NCI-H1436 treated with DMSO at 0.1 percent for 48 hours (cell line): ENCODE data around the gene FABP6.
A peak's percentile ranks its signal among the peaks of the same experiment; 100 is the strongest.

Experiments
- DNase-seq: peaks from one replicate; lab custom pipeline; 2025; lab: John Stamatoyannopoulos, UW

The FABP6 gene

DNA sequence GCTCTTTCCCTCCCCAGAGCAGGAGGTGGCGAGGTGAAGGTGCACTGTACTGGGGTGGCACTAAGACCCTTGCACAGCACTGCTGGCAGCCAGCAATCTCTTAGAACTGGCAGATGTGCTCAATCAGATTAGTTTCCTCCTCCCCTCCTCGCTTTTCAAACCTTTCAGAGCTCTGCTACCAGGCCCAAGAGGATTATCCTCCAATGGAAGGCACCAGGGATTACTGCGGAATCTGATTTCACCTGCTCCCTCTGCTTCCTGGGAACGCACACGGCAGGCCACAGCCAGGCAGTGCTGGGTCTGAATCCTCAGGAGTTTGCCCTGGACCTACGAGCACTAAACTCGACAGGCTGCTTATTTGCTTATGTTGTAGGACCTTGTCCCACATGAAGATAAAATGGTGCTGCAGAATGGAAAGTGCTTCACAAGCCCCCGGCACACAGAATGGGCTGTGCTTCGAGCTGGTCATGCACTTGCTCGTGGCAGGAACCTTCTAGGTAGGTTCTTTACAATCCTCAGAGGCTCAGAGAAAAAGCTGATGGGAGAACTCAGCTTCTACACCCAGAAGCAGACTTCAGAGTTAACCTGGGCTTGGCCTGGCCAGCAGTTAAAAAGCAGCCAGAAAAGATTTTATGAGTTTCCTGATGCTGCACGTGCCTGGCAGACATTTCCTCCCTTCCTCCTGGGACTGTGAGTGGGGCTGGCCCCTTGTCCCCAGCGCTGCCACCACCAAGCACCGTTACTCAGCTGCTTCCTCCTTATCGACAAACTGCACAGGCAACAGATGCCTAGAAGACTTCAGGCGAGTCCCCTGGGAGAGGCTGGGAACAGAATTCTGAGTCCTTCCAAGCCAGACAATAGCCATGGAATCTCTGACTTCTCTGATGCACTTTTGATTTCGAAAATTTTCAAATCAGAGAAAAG is 33.1 kb downstream of the FABP6 start:
- DNase-seq: no peak

DNA sequence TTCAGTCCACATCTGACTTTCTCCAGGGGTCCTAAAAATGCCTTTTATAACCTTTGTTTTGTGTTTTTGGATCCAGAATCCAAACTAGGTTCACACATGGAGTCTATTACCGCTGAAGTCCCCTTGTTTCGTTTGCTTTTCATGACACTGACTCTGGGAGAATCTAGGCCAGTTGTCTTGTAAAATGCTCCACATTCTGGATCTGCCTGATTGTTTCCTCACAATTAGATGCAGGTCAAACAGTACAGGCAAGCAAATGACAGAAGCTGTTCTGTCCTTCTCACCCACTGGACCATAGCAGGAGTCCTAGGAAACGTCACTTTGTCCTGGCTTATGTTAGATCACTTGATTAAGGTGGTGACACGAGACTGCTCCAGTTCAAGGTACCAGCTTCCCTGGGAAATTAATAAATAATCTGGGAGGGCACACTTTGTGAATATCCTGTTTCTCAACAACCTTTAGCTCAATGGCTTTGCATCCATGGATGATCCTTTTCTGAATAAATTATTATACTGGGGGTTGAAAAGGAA is 34.1 kb downstream of the FABP6 start:
- DNase-seq: no peak

DNA sequence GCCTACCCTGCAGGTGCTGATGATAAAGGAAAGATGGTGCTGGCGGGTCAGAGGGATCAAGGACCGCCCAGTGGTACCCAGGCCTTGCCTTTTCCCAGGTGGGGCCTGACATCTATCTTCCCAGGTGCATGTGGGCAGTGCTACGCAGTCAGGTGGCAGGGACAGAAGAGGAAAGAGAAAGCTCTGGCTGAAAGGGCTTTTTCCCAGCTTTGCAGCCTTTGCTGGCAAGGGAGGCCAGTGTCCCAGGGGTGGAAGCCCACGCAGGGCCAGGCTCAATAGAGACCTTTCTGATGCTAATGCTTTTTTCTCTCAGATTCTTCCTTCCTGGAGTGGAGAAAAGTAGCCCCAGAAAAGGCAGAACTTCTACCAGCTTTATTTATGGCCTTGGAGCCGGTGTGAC is 36.7 kb downstream of the FABP6 start:
- DNase-seq: no peak

GRCh38 chr5:160266752-160267345 is 37.5 kb downstream of the FABP6 start:
- no peak for DNase-seq

DNA sequence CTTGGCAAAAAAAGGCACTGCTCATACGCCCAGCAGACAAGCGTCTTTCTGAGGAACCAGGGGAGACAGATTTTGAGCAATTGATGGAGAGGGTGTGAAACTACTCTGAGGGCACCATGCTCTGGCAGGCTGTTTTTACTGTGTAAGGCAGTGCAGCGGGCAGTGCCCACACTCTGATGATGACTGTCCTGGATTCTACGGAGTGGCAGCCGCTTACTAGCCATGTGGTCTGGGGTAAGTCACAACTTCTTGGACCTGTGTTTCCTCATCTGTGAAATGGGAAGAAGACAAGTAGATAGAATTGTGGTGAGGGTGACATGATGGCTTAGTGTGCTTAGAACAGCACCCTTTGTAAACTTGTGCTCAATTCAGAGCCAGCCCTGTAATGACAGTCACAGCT is 38.8 kb downstream of the FABP6 start:
- no peak for DNase-seq

GRCh38 chr5:160269017-160269416 is 39.7 kb downstream of the FABP6 start:
- peak; percentile 43 for DNase-seq

- DNase-seq: no peak
These were observed 41.4 kb downstream of the FABP6 start for GRCh38 chr5:160270704-160271103.

DNA sequence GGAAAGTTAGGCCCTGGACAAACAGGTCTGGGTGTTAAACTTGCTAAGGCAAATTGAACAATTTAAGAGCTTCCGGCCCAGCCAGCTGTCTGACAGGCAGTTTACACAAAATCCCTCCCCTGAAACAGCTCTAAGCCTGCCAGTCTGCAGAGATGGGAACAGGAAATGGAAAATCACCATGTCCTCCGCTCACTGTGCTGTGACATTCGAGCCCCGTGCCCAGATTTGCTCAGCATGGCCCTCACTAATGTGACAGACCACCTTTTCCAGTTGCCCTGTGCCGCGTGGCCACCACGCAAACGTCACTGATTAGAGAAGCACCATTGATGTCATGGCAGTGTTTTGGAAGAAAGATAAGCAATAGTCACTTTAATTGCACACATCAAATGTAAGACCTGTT is 42.1 kb downstream of the FABP6 start:
- DNase-seq: peak; percentile 36

DNA sequence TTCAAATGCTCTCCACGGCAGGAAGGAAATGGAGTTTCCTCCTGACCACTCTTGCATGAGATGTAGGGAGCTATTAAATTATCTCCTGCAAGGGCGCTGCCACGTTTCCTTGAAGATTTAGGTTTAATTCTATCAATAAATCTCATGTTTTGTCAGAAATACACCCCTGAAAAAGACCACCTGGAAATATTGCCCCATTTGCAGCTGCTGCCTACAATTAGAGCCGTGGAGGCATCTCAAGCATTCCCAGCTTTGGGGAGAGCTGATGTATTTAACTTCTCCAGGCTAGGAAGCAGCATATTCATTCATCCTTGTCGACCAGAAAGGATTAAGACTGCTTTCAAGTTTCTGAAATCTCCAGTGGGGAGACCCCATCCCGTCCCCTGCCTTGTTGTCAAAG is 42.5 kb downstream of the FABP6 start:
- DNase-seq: no peak

DNA sequence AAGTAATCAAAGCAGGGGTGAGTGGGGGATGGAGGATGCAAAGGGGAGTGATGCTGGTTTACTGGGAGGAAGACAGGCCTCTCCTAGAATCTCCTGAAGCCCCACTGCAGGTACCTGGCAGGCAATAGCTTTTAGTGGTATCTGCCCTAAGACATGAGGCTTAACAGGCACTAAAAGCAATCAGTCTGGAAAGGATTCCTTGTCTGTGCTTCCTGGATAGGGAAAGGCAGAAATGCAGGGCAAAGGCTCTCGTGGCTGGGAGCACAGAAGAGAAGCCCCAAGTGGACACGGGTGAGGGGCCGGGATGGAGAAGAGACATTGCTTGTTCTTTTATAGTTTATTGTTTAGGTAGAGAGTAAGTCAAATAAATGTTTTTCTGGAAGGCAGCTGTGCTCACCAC is 43.0 kb downstream of the FABP6 start:
- DNase-seq: no peak

GRCh38 chr5:160272889-160273288 is 43.6 kb downstream of the FABP6 start:
- DNase-seq: peak; percentile 27

GRCh38 chr5:160274483-160274931 is 45.2 kb downstream of the FABP6 start:
- no peak for DNase-seq

DNA sequence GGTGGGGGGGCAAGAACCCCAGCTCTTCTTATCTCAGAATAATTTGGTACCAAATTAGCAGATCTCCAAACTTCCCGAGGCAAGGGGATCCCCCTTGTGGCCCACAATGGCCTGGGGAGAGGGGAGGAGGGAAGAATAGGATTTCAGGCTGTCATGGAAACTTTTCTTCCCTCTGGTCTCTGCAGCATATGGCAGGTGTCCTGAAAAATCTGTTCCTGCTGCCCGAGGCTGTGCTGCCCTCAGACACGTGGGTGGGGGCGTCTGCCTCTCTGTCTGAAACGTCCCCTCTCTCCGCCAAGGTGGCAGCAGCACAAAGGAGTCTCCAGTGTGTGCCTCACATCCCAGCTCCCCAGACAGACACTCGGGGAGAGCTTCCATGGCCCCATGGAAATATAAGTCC is 49.0 kb downstream of the FABP6 start:
- no peak for DNase-seq

DNA sequence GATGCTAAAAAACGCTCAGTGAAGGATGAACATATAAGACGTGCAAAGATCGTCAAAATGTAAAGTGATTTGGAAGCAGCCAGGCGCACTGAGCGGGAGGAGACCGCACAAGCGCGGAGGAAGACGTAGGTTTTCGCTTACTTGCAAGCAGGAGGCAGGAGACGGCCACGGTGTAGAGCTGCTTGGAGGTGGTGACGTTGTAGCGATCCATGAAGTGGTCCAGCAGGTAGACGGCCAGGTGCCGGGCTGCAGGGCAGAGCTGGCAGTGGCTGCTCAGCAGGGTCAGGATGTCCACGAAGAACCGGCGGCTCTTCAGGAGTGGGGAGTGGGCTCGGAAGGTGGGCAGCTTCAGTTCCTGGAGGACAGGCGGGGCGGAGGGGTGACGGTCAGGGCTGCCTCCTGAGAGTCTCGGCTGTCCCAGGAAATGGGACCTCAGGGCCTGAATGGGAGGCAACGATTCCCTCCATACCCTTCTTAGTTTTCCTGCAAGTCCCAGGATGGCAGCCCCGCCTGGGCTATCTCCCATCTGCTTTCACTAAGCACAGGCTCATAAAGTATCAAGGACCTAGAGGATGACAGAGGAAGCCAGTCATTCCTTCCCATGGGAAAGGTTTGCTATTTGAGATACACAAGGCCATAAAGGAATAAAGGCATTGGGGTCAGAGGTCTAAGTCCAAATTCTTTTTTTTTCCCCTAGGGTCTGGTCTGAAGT is 51.2 kb downstream of the FABP6 start:
- DNase-seq: no peak

- no peak for DNase-seq
These were observed 52.0 kb downstream of the FABP6 start for GRCh38 chr5:160281275-160281674.

DNA sequence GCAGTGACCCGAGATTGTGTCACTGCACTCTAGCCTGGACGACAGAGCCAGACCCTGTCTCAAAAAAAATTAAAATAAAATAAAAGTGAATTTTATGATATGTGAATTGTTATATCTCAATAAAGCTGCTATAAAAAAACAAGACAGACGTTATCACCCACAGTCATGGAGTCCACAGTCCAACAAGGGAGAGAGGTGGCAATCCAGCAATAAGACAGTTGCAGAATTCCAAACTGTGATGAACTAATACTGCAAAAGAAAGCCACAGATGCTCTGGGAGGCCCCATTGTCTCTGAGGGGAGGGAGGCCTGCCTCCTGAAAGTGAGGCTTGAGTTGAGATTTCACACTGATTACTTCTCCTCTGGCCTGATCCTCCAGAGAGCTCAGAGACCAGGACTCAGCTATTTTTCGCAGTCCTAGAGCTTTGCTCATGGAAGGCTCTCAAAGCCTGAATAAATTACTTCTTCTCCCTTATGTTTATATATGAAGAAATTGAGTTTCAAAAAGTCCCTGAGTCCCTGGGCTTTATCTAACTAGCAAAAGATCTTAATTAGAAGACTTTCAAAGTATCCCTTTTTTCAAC is 55.1 kb downstream of the FABP6 start:
- no peak for DNase-seq

- DNase-seq: no peak
These were observed 56.0 kb downstream of the FABP6 start for GRCh38 chr5:160285316-160285715.

- DNase-seq: no peak
These were observed 57.6 kb downstream of the FABP6 start for GRCh38 chr5:160286947-160287346.

DNA sequence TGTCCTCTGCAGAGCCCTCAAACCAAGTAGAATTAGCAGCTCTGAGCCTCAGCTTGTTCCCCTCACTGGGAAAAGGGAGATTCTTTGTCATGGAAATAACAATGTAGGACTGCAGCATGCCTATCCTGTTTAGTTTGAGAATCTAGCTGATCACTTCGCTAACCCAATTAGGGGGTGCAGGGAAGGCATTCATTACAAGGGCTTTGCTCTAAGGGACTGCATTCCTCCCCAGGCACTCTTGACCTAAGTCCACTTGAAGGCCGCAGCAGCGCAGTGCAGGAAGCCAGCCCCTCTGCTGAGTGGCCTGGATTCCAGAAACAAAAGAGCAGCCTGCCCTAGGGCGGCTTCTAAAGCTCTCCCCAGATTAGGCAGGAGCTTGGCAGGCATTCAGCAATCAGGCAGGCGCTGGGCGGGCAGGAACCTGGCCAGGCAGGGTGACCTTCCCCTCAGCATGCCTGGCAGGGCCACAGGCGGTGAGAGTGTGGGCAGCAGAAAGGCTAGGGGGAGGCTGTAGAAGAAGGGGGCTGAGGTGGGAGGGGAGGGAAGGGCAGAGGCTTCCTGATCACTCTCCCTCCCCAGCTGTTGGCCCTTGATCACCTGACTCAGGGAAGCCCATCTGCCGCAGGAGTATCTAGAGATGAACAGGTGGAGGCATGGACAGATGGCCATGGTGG is 58.2 kb downstream of the FABP6 start:
- DNase-seq: no peak
